Prostate gland (tissue), 2 donors: ENCODE results near the gene OSBP. TPM values are rescaled to one million over a fixed set of nuclear protein-coding genes. Genes with fewer than 3 reads are reported as not detected.

Source experiments
- DNase-seq: peaks from one replicate; pipeline ENCODE4 v3.0.0-alpha.2; 2019; ENCODE audit warnings: low spot score
- H3K27ac ChIP-seq, 2 donors: fragments of 200-600 bp; sonication (generic); 2 replicates each; pipeline ENCODE4 v1.5.1; 2017 to 2019
- H3K27me3 ChIP-seq: fragments of 200-600 bp; sonication (generic); replicated peaks from 2 replicates; pipeline ENCODE4 v1.5.1; 2019; ENCODE audit not compliant: insufficient read depth
- H3K36me3 ChIP-seq, 2 donors: fragments of 200-600 bp; sonication (generic); 1 replicate in 1 of 2; 2 replicates in 1 of 2; pipeline versions ENCODE4 v1.5.1 to v1.8.1; 2017 to 2019
- H3K4me1 ChIP-seq: fragments of 200-600 bp; sonication (generic); replicated peaks from 2 replicates; pipeline ENCODE4 v1.5.1; 2019
- H3K4me3 ChIP-seq, 2 donors: fragments of 200-600 bp; sonication (generic); 2 replicates each; pipeline ENCODE4 v1.5.1; 2017 to 2019
- H3K9me3 ChIP-seq: fragments of 200-600 bp; sonication (generic); 2 replicates; pipeline ENCODE4 v1.5.1; 2017
- POLR2A ChIP-seq: fragments of 450-650 bp; IDR thresholded peaks from one replicate; pipeline ENCODE4 v1.6.1; 2016; ENCODE audit warnings: antibody characterized with exemption, mild to moderate bottlenecking
- POLR2AphosphoS5 ChIP-seq: sonication (generic); formaldehyde crosslinking; IDR thresholded peaks from one replicate; pipeline ENCODE4 v1.6.1; 2017; ENCODE audit warnings: antibody characterized with exemption
- WGBS: methylation state at CpG from one replicate; pipeline ENCODE4 v1.1.5; 2018; 5-methylcytosine and 5-hydroxymethylcytosine counted together
- intact Hi-C: fragments of 100-400 bp; cut with DNase I; formaldehyde crosslinking; loops from one replicate; pipeline ENCODE4 v1.14.2; 2022
- total RNA-seq, 2 donors: library from RNA; depleted of rRNA; stranded (reverse); fragments of >200 nt; gene quantifications; one replicate each; pipeline ENCODE4 v1.1.0, GENCODE V29; 2016
- TF ChIP-seq, protein P1 (sequence below), 4 experiments: fragments of 200-600 bp in 2 of 4; fragments of 450-650 bp in 2 of 4; sonication (generic) in 2 of 4; IDR thresholded peaks; 1 replicate in 3 of 4; 2 replicates in 1 of 4; pipeline ENCODE4 v1.5.1; 2016 to 2019; ENCODE audit warnings: antibody characterized with exemption in 4 of 4, mild to moderate bottlenecking in 2 of 4, moderate library complexity in 2 of 4

The OSBP gene
- total RNA-seq, 2 donors from 2014 or later: 46.1 to 49.0 TPM

DNA sequence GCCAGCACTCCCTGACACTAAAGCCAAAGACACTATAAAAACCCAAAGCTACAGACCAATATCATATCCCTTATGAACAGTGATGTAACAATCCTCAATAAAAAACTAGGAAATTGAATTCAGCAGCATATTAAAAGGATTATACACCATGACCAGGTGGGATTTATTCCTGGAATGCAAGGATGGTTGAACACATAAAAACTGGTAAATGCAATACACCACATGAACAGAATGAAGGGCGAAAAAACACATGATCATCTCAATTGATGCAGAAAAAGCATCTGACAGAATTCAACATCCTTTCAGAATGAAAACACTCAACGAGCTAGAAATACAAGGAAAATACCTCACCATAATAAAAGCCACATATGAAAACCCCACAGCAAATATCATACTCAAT is 31.3 kb downstream of the OSBP start:
- no peak for TF ChIP-seq POLR2AphosphoS5
- TF ChIP-seq POLR2A: no peak
- TF ChIP-seq, protein P1, sequence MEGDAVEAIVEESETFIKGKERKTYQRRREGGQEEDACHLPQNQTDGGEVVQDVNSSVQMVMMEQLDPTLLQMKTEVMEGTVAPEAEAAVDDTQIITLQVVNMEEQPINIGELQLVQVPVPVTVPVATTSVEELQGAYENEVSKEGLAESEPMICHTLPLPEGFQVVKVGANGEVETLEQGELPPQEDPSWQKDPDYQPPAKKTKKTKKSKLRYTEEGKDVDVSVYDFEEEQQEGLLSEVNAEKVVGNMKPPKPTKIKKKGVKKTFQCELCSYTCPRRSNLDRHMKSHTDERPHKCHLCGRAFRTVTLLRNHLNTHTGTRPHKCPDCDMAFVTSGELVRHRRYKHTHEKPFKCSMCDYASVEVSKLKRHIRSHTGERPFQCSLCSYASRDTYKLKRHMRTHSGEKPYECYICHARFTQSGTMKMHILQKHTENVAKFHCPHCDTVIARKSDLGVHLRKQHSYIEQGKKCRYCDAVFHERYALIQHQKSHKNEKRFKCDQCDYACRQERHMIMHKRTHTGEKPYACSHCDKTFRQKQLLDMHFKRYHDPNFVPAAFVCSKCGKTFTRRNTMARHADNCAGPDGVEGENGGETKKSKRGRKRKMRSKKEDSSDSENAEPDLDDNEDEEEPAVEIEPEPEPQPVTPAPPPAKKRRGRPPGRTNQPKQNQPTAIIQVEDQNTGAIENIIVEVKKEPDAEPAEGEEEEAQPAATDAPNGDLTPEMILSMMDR (IDR thresholded peaks at IDR 0.05): no peak
- intact Hi-C loops: no loop called here
- Histone ChIP-seq H3K36me3 (peaks cover 0 to 6% of the 10 kb centered on the region in 2 donors), H3K4me1 (no peaks in the 10 kb centered on the region), H3K27me3 (no peaks in the 10 kb centered on the region), H3K9me3 (no peaks in the 10 kb centered on the region), H3K27ac (no peak overlapping the region), H3K4me3 (no peak overlapping the region)
- no peak for DNase-seq
- WGBS: 97% methylated on average over 2 of the region's 2 CpGs

DNA sequence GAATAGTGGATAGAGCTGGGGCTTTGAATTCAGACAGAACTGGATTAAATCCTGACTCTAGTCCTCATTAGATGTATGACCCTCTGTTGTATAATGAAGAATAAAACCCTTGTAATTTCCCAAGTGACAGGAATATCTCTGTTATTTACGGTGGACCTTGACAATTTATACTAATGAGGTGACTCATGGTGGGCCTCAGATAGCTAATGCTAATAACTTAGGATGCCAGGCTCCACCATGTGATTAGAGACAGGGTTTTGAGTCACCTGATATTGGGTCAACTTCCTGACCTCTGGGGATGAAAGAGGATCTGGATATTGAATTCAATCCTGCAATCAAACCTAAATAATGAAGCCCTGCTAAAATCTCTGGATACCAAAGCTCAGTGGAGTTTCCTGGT is 33.6 kb downstream of the OSBP start:
- no peak overlapping the region for H3K27ac ChIP-seq
- intact Hi-C loops: no loop called here
- no peak overlapping the region for H3K4me3 ChIP-seq
- 88% methylated on average over 1 of the region's 1 CpG for WGBS
- TF ChIP-seq, protein P1 (IDR thresholded peaks at IDR 0.05): no peak
- TF ChIP-seq POLR2A (no peak), POLR2AphosphoS5 (no peak)
- H3K36me3 ChIP-seq: peaks cover under 1 to 6% of the 10 kb centered on the region in 2 donors
- H3K9me3 ChIP-seq: no peaks in the 10 kb centered on the region
- H3K27me3 ChIP-seq: no peaks in the 10 kb centered on the region
- no peak for DNase-seq
- H3K4me1 ChIP-seq: no peaks in the 10 kb centered on the region

DNA sequence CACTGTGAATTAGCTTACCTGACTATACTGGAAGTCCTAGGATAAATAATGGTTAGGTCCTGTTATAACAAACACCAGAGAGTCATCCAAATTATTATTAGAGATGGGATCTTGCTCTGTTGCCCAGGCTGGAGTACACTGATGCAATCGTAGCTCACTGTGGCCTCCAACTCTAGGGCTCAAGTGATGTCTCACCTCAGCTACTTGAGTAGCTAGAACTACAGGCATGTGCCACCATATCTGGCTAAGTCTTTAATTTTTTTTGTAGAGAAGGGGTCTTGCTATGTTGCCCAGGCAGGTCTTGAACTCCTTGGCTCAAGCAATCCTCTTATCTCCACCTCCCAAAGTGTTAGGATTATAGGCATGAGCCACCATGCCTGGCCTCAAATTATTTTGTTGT is 37.2 kb downstream of the OSBP start:
- H3K27ac ChIP-seq: no peak overlapping the region
- DNase-seq: no peak
- 100% methylated on average over 1 of the region's 1 CpG for WGBS
- H3K4me1 ChIP-seq: no peaks in the 10 kb centered on the region
- H3K27me3 ChIP-seq: no peaks in the 10 kb centered on the region
- intact Hi-C loops: no loop called here
- no peaks in the 10 kb centered on the region for H3K9me3 ChIP-seq
- peaks cover 5 to 10% of the 10 kb centered on the region in 2 donors for H3K36me3 ChIP-seq
- TF ChIP-seq POLR2A (no peak), POLR2AphosphoS5 (no peak)
- TF ChIP-seq, protein P1 (IDR thresholded peaks at IDR 0.05): no peak
- no peak overlapping the region for H3K4me3 ChIP-seq

DNA sequence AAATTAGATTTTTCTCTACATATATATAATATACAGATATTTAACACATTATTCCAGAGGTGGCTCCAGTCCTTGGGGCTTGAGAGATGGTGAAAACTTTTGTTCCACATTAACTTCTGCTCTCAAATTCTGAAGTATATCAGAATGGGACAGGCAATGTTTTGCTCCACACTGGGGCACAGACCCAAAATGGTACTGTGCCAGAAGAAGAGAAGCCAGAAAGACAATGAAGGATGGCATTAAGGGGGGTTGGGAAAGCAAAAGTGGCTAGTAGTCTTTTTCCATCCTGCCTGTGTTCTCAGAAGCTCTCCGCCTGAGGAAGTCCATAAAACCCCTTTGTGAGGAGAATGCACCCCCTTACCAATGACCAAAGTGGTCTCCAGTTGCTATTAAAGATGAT is 40.1 kb downstream of the OSBP start:
- WGBS: 92% methylated on average over 1 of the region's 1 CpG
- Histone ChIP-seq H3K9me3 (no peaks in the 10 kb centered on the region), H3K27ac (no peak overlapping the region), H3K36me3 (peaks cover 4 to 5% of the 10 kb centered on the region in 2 donors), H3K27me3 (no peaks in the 10 kb centered on the region), H3K4me3 (no peak overlapping the region), H3K4me1 (no peaks in the 10 kb centered on the region)
- no peak for TF ChIP-seq POLR2AphosphoS5
- TF ChIP-seq POLR2A: no peak
- TF ChIP-seq, protein P1 (IDR thresholded peaks at IDR 0.05): no peak
- DNase-seq: no peak
- intact Hi-C loops: no loop called here

DNA sequence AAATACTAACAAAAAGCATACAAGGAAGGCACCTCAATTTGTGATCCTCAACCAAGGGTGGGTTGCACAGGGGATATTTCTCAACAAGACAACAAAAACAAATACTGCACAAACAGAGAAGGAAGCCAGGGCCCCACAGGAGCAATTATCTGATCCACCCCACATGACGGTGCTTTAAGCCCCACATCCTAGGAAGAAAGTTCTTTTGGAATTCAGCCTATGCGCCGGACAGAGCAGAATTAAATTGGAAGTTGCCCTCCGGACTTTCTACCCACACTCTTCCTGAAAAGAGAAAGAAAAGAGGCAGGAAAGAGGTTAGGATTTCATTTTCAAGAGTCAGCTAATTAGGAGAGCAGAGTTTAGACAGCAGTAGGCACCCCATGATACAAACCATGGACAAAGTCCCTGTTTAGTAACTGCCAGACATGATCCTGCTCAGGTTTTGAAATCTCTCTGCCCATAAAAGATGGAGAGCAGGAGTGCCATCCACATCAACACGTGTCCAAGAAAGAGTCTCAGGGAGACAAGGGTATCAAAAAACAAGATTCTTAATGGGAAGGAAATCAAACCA is 40.6 kb downstream of the OSBP start:
- H3K27ac ChIP-seq: peak overlapping the region in 1 of 2 donors; percentile 24
- H3K27me3 ChIP-seq: no peaks in the 10 kb centered on the region
- intact Hi-C loops: no loop called here
- WGBS: 80% methylated on average over 5 of the region's 5 CpGs
- H3K4me3 ChIP-seq: no peak overlapping the region
- peaks cover 4 to 5% of the 10 kb centered on the region in 2 donors for H3K36me3 ChIP-seq
- H3K9me3 ChIP-seq: no peaks in the 10 kb centered on the region
- H3K4me1 ChIP-seq: no peaks in the 10 kb centered on the region
- DNase-seq: no peak
- TF ChIP-seq, protein P1 (IDR thresholded peaks at IDR 0.05): no peak
- no peak for TF ChIP-seq POLR2A
